IMR-90 (cell line): ENCODE results near the gene ABLIM3. TPM values are rescaled to one million over a fixed set of nuclear protein-coding genes. Genes with fewer than 3 reads are reported as not detected.

Experiments used
- ATAC-seq: fragments of 200-7000 bp; cut with Tn5 transposase; 2 replicates; pipeline ENCODE4 v1.9.1; 2020; ENCODE audit warnings: low read depth, mild to moderate bottlenecking, moderate library complexity
- BruUV-seq: library from RNA; stranded (reverse); fragments of 400-500 nt; replicated peaks from 2 replicates; lab custom pipeline; 2021; lab: Mats Ljungman, UMichigan
- CTCF ChIA-PET: fragments of 300-600 bp; formaldehyde crosslinking; extraction: SDS; loops from one replicate; lab custom pipeline; 2021; ENCODE audit warnings: antibody characterized with exemption; lab: Yijun Ruan, JAX
- POLR2A ChIA-PET: fragments of 300-600 bp; sonication (Branson Sonifier 250); formaldehyde crosslinking; loops from one replicate; lab custom pipeline; 2022; ENCODE audit warnings: antibody characterized with exemption; ENCODE audit not compliant: unreplicated experiment; lab: Charles Lee
- DNase-seq: peaks from one replicate; pipeline ENCODE4 v3.0.0; 2013
- H2AFZ ChIP-seq: replicated peaks from 2 replicates; pipeline ENCODE3; 2013; ENCODE audit warnings: low read length, mild to moderate bottlenecking; ENCODE audit not compliant: poor library complexity
- H2AK5ac ChIP-seq: 2 replicates; pipeline ENCODE4 v1.6.1; 2013; ENCODE audit warnings: low read depth, low read length, inconsistent platforms
- H2AK9ac ChIP-seq: replicated peaks from 2 replicates; pipeline ENCODE3; 2013; ENCODE audit warnings: mild to moderate bottlenecking, low read depth, low read length, moderate library complexity; ENCODE audit not compliant: poor library complexity
- H2BK120ac ChIP-seq: 2 replicates; pipeline ENCODE4 v1.6.1; 2013; ENCODE audit warnings: low read depth, low read length, inconsistent platforms
- H2BK15ac ChIP-seq: 3 replicates; pipeline ENCODE4 v1.6.1; 2013; ENCODE audit warnings: low read depth, low read length, inconsistent platforms
- H2BK20ac ChIP-seq: 2 replicates; pipeline ENCODE4 v1.6.1; 2013; ENCODE audit warnings: low read depth, mild to moderate bottlenecking, inconsistent platforms, low read length, moderate library complexity
- H2BK5ac ChIP-seq: 2 replicates; pipeline ENCODE4 v1.6.1; 2013; ENCODE audit warnings: mild to moderate bottlenecking, low read depth, low read length, inconsistent platforms; ENCODE audit not compliant: poor library complexity, severe bottlenecking
- H3K14ac ChIP-seq: replicated peaks from 2 replicates; pipeline ENCODE4 v1.6.1; 2013; ENCODE audit warnings: low read depth, low read length, inconsistent platforms
- H3K18ac ChIP-seq: 2 replicates; pipeline ENCODE4 v1.6.1; 2013; ENCODE audit warnings: low read depth, low read length, control low read depth
- H3K23ac ChIP-seq: 2 replicates; pipeline ENCODE4 v1.6.1; 2013; ENCODE audit warnings: low read depth, low read length, inconsistent platforms
- H3K27ac ChIP-seq: 2 replicates; pipeline ENCODE4 v1.5.1; 2013; ENCODE audit warnings: mild to moderate bottlenecking, control low read depth, low read length; ENCODE audit not compliant: insufficient read depth
- H3K27me3 ChIP-seq: 2 replicates; pipeline ENCODE4 v1.6.1; 2013; ENCODE audit warnings: low read length; ENCODE audit not compliant: control insufficient read depth, insufficient read depth
- H3K36me3 ChIP-seq: 2 replicates; pipeline ENCODE4 v1.6.1; 2013; ENCODE audit warnings: low read length, mixed read lengths; ENCODE audit not compliant: control insufficient read depth, insufficient read depth
- H3K4ac ChIP-seq: 2 replicates; pipeline ENCODE4 v1.6.1; 2013; ENCODE audit warnings: low read depth, low read length, inconsistent platforms
- H3K4me1 ChIP-seq: 2 replicates; pipeline ENCODE4 v1.6.1; 2013; ENCODE audit warnings: low read length, mixed read lengths; ENCODE audit not compliant: control insufficient read depth, insufficient read depth
- H3K4me2 ChIP-seq: 2 replicates; pipeline ENCODE4 v1.6.1; 2013; ENCODE audit warnings: low read depth, mild to moderate bottlenecking, control low read depth, low read length, moderate library complexity
- H3K4me3 ChIP-seq: 2 replicates; pipeline ENCODE4 v1.5.1; 2013; ENCODE audit warnings: low read depth, mild to moderate bottlenecking, control low read depth, low read length, moderate library complexity; ENCODE audit not compliant: insufficient read depth
- H3K56ac ChIP-seq: 2 replicates; pipeline ENCODE4 v1.6.1; 2013; ENCODE audit warnings: low read length, inconsistent platforms; ENCODE audit not compliant: insufficient read depth; ENCODE audit errors: extremely low read depth
- H3K79me1 ChIP-seq, 2 experiments: 2 replicates each; pipeline ENCODE4 v1.6.1; 2013; ENCODE audit warnings: low read length in 2 of 2, inconsistent platforms in 1 of 2, low read depth in 1 of 2
- H3K9ac ChIP-seq: 2 replicates; pipeline ENCODE4 v1.6.1; 2013; ENCODE audit warnings: low read depth, low read length, control low read depth
- H3K9me1 ChIP-seq: 2 replicates; pipeline ENCODE4 v1.6.1; 2013; ENCODE audit warnings: low read length, inconsistent platforms; ENCODE audit not compliant: insufficient read depth
- H3K9me3 ChIP-seq: 2 replicates; pipeline ENCODE4 v1.6.1; 2013; ENCODE audit warnings: low read length; ENCODE audit not compliant: control insufficient read depth, insufficient read depth
- H4K20me1 ChIP-seq: 2 replicates; pipeline ENCODE4 v1.6.1; 2013; ENCODE audit warnings: low read length, inconsistent platforms; ENCODE audit not compliant: insufficient read depth
- H4K5ac ChIP-seq: 2 replicates; pipeline ENCODE4 v1.6.1; 2013; ENCODE audit warnings: mild to moderate bottlenecking, low read depth, low read length, control low read depth
- H4K8ac ChIP-seq, 2 experiments: 2 replicates each; pipeline ENCODE4 v1.6.1; 2013; ENCODE audit warnings: low read depth in 2 of 2, low read length in 2 of 2, control low read depth in 1 of 2, inconsistent platforms in 1 of 2
- H4K91ac ChIP-seq: 2 replicates; pipeline ENCODE4 v1.6.1; 2013; ENCODE audit warnings: low read depth, low read length, inconsistent platforms; ENCODE audit not compliant: insufficient read depth
- BHLHE40 ChIP-seq: fragments of 150-350 bp; IDR thresholded peaks from 2 replicates; pipeline ENCODE4 v1.6.1; 2016; ENCODE audit warnings: mild to moderate bottlenecking, low read depth, low read length
- CEBPB ChIP-seq: IDR thresholded peaks from 2 replicates; pipeline ENCODE4 v1.6.1; 2012; ENCODE audit warnings: low read depth, low read length, improper control_type of control experiment
- CHD1 ChIP-seq: IDR thresholded peaks from 2 replicates; pipeline ENCODE4 v1.6.1; 2012; ENCODE audit warnings: low read depth, low read length, improper control_type of control experiment
- CTCF ChIP-seq: conservative IDR thresholded peaks from 2 replicates; pipeline ENCODE4 v1.5.1; 2012; ENCODE audit warnings: mild to moderate bottlenecking, low read depth, low read length, improper control_type of control experiment
- ELK1 ChIP-seq: fragments of 150-350 bp; IDR thresholded peaks from 2 replicates; pipeline ENCODE4 v1.6.1; 2016; ENCODE audit warnings: low read depth, mild to moderate bottlenecking, low read length, moderate library complexity, borderline replicate concordance
- FOS ChIP-seq: fragments of 150-350 bp; IDR thresholded peaks from 2 replicates; pipeline ENCODE4 v1.6.1; 2016; ENCODE audit warnings: low read depth, low read length
- MAFK ChIP-seq: IDR thresholded peaks from 2 replicates; pipeline ENCODE4 v1.6.1; 2012; ENCODE audit warnings: low read depth, low read length, improper control_type of control experiment
- MAZ ChIP-seq: IDR thresholded peaks from 2 replicates; pipeline ENCODE4 v1.6.1; 2012; ENCODE audit warnings: low read depth, mild to moderate bottlenecking, low read length, improper control_type of control experiment, moderate library complexity, borderline replicate concordance
- MXI1 ChIP-seq: IDR thresholded peaks from 2 replicates; pipeline ENCODE4 v1.6.1; 2012; ENCODE audit warnings: low read depth, mild to moderate bottlenecking, low read length, moderate library complexity, borderline replicate concordance
- NFE2L2 ChIP-seq: fragments of 150-350 bp; IDR thresholded peaks from 2 replicates; pipeline ENCODE4 v1.6.1; 2016; ENCODE audit warnings: low read depth, mild to moderate bottlenecking, low read length
- POLR2A ChIP-seq: IDR thresholded peaks from 2 replicates; pipeline ENCODE4 v1.6.1; 2012; ENCODE audit warnings: mild to moderate bottlenecking, low read depth, low read length
- RAD21 ChIP-seq: IDR thresholded peaks from 2 replicates; pipeline ENCODE4 v1.6.1; 2012; ENCODE audit warnings: low read length, improper control_type of control experiment
- RCOR1 ChIP-seq: IDR thresholded peaks from 2 replicates; pipeline ENCODE4 v1.6.1; 2012; ENCODE audit warnings: mild to moderate bottlenecking, low read length, improper control_type of control experiment; ENCODE audit not compliant: insufficient replicate concordance
- RFX5 ChIP-seq: IDR thresholded peaks from 2 replicates; pipeline ENCODE4 v1.8.0; 2012; ENCODE audit warnings: low read depth, mild to moderate bottlenecking, low read length, moderate library complexity
- SMC3 ChIP-seq: fragments of 150-350 bp; IDR thresholded peaks from 2 replicates; pipeline ENCODE4 v1.6.1; 2016; ENCODE audit warnings: low read depth, mild to moderate bottlenecking, antibody characterized with exemption, low read length, moderate library complexity
- WGBS, 2 experiments: methylation state at CpG; one replicate each; pipeline versions ENCODE4 v1.1.5 to v1.1.7; 2013; ENCODE audit warnings: missing lambda C conversion rate in 2 of 2; ENCODE audit not compliant: insufficient read length in 1 of 2; ENCODE audit errors: extremely low coverage in 2 of 2; 5-methylcytosine and 5-hydroxymethylcytosine counted together
- dilution Hi-C: fragments of 300-500 bp; cut with HindIII; formaldehyde crosslinking; loops from one replicate; pipeline ENCODE4 v1.14.3; 2018; ENCODE audit warnings: low sequenced_read_pairs; ENCODE audit not compliant: unreplicated experiment
- in situ Hi-C: fragments of 300-500 bp; cut with MboI; formaldehyde crosslinking; loops from 3 replicates; pipeline ENCODE4 v1.14.3; 2019; ENCODE audit warnings: low sequenced_read_pairs, inconsistent platforms, mixed read lengths
- intact Hi-C: fragments of 100-400 bp; cut with micrococcal nuclease; formaldehyde crosslinking; loops from 2 replicates; pipeline ENCODE4 v1.10.0; 2022
- polyA plus RNA-seq, 3 experiments: library from polyadenylated mRNA; depleted of rRNA; stranded (reverse); fragments of >200 nt; gene quantifications; 2 replicates each; pipeline ENCODE4 v1.2.3, GENCODE V29; 2012; ENCODE audit warnings: low replicate concordance in 1 of 3
- total RNA-seq: library from RNA; depleted of rRNA; stranded (reverse); fragments of >200 nt; gene quantifications from 2 replicates; pipeline ENCODE4 v1.2.3, GENCODE V29; 2012
- TF ChIP-seq, protein P1 (sequence below): fragments of 150-350 bp; IDR thresholded peaks from 2 replicates; pipeline ENCODE4 v1.6.1; 2017; ENCODE audit warnings: mild to moderate bottlenecking, antibody characterized with exemption, low read length, low read depth

Gene ABLIM3
- total and polyA plus RNA-seq, 2 of the 4 experiments (the other 2 are of a cell fraction), result 33.3 to 69.9 TPM

DNA sequence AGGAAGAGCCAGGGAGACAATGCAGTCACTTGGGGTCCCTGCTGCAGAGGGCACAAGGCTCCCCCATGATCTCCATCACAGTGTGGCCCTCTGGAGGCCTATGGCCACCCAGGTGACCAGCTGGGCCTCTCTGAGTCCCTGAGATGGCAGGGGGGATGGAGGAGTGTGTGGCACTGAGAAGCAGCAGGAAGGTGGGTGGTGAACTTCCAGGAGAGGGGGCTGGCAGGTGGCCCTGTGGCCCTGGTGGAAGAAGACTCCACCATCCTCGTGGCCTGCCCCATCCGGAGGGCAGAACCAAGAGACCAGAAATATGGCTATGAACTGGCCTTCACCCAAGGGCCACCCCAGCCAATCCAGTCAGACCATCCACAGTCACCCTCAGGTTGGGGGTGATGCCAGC, 98.6 kb downstream of the ABLIM3 start:
- Histone ChIP-seq H2BK20ac (no peak overlapping the region), H3K27ac (no peak overlapping the region), H3K9me3 (no peaks in the 10 kb centered on the region), H3K36me3 (peaks cover 57% of the 10 kb centered on the region), H3K4ac (no peak overlapping the region), H3K79me1 (no peaks in the 10 kb centered on the region; a peak in 1 of 4 replicates), H4K8ac (no peak overlapping the region), H4K20me1 (no peaks in the 10 kb centered on the region), H2AK9ac (no peak overlapping the region), H2BK5ac (no peak overlapping the region), H3K23ac (no peak overlapping the region), H3K4me2 (no peak overlapping the region), H2AK5ac (no peak overlapping the region), H4K5ac (no peak overlapping the region), H3K9ac (no peak overlapping the region), H3K4me1 (no peaks in the 10 kb centered on the region), H2BK120ac (no peak overlapping the region), H2AFZ (no peak overlapping the region), H3K14ac (no peak overlapping the region), H3K56ac (no peak overlapping the region), H2BK15ac (no peak overlapping the region), H3K18ac (no peak overlapping the region), H3K27me3 (no peaks in the 10 kb centered on the region), H4K91ac (no peak overlapping the region), H3K4me3 (no peak overlapping the region), H3K9me1 (peaks cover 17% of the 10 kb centered on the region)
- intact Hi-C loops (no loop called here), in situ Hi-C loops (loop anchor here (10.0 to 25.0 kb wide), 2 partner anchors 505 to 803 kb away; no protein-coding TSS in a partner anchor), dilution Hi-C loops (no loop called here)
- CTCF ChIA-PET, result no interaction called here
- WGBS, 2 experiments, result no CpG with 5 or more reads among the region's 2 CpGs
- no TSS peak for BruUV-seq
- no peak for DNase-seq
- POLR2A ChIA-PET, result no interaction called here
- no peak for TF ChIP-seq ELK1
- no peak for TF ChIP-seq RAD21
- no peak for TF ChIP-seq SMC3
- no peak for TF ChIP-seq MXI1
- no peak for TF ChIP-seq RCOR1
- no peak for TF ChIP-seq BHLHE40
- no peak for TF ChIP-seq CEBPB
- TF ChIP-seq, protein P1, sequence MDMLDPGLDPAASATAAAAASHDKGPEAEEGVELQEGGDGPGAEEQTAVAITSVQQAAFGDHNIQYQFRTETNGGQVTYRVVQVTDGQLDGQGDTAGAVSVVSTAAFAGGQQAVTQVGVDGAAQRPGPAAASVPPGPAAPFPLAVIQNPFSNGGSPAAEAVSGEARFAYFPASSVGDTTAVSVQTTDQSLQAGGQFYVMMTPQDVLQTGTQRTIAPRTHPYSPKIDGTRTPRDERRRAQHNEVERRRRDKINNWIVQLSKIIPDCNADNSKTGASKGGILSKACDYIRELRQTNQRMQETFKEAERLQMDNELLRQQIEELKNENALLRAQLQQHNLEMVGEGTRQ, result no peak
- TF ChIP-seq FOS, result no peak
- no peak for TF ChIP-seq RFX5
- TF ChIP-seq MAFK, result no peak
- TF ChIP-seq CTCF, result no peak
- TF ChIP-seq POLR2A, result no peak
- no peak for TF ChIP-seq CHD1
- TF ChIP-seq NFE2L2, result no peak
- TF ChIP-seq MAZ, result no peak
- ATAC-seq, result no peak
